HCT116 (cell line): ENCODE results near the gene SLC9C2. TPM values are rescaled to one million over a fixed set of nuclear protein-coding genes. Genes with fewer than 3 reads are reported as not detected.

Experiments
- ATAC-seq: fragments of 200-7000 bp; cut with Tn5 transposase; 2 replicates; pipeline ENCODE4 v1.9.1; 2020; ENCODE audit warnings: mild to moderate bottlenecking, moderate library complexity
- BruUV-seq: library from RNA; stranded (reverse); fragments of 400-500 nt; replicated peaks from 2 replicates; lab custom pipeline; 2021; lab: Mats Ljungman, UMichigan
- CTCF ChIA-PET: fragments of 300-600 bp; sonication (Branson Sonifier 250); formaldehyde crosslinking; loops from one replicate; lab custom pipeline; 2021; ENCODE audit warnings: antibody characterized with exemption; lab: Charles Lee
- POLR2A ChIA-PET: fragments of 300-600, 350-600 bp; sonication (Branson Sonifier 250); formaldehyde crosslinking; loops from one replicate; lab custom pipeline; 2021; ENCODE audit warnings: antibody characterized with exemption; lab: Charles Lee
- RAD21 ChIA-PET, 2 experiments: fragments of 300-600 bp; sonication (Branson Sonifier 250); formaldehyde crosslinking; loops; one replicate each; lab custom pipeline; 2023; ENCODE audit warnings: low total read pairs in 2 of 2; ENCODE audit not compliant: uncharacterized antibody in 2 of 2, unreplicated experiment in 2 of 2, low non-redundant PET in 1 of 2; lab: Charles Lee
- DNase-seq: peaks from one replicate; pipeline ENCODE4 v3.0.0-alpha.2; 2010; ENCODE audit warnings: low read depth, low spot score
- H2AFZ ChIP-seq: fragments of 200-600 bp; shearing (Covaris generic), sonication (generic); 2 replicates; pipeline ENCODE4 v1.6.1; 2017; ENCODE audit warnings: low read depth, mixed run types, mixed read lengths, antibody characterized with exemption, low read length; ENCODE audit not compliant: poor library complexity, severe bottlenecking
- H3K27ac ChIP-seq: 2 replicates; pipeline ENCODE4 v1.5.1; 2012; ENCODE audit warnings: low read depth, low read length
- H3K27me3 ChIP-seq: fragments of 200-600 bp; sonication (generic); 2 replicates; pipeline ENCODE4 v1.6.1; 2016; ENCODE audit warnings: mixed run types, low read length, mixed read lengths; ENCODE audit not compliant: insufficient read depth
- H3K36me3 ChIP-seq, 2 experiments: fragments of 200-500 bp in 1 of 2; fragments of 200-600 bp in 1 of 2; sonication (Bioruptor generic) in 1 of 2; sonication (generic) in 1 of 2; 2 replicates each; pipeline versions ENCODE4 v1.5.1 to v1.6.1; 2014 to 2016; ENCODE audit warnings: low read length in 2 of 2, inconsistent platforms in 1 of 2, mixed read lengths in 1 of 2, mixed run types in 1 of 2; ENCODE audit not compliant: insufficient read depth in 2 of 2, control insufficient read depth in 1 of 2
- H3K4me1 ChIP-seq, 2 experiments: fragments of 200-600 bp in 1 of 2; sonication (generic) in 1 of 2; 2 replicates each; pipeline versions ENCODE4 v1.5.1 to v1.6.1; 2012 to 2017; ENCODE audit warnings: low read length in 2 of 2, inconsistent platforms in 1 of 2, mild to moderate bottlenecking in 1 of 2, mixed read lengths in 1 of 2, mixed run types in 1 of 2, moderate library complexity in 1 of 2; ENCODE audit not compliant: insufficient read depth in 2 of 2, control insufficient read depth in 1 of 2
- H3K4me2 ChIP-seq: fragments of 200-600 bp; sonication (generic); 2 replicates; pipeline ENCODE4 v1.6.1; 2017; ENCODE audit warnings: mixed run types, low read length, mixed read lengths
- H3K4me3 ChIP-seq, 2 experiments: fragments of 200-600 bp in 1 of 2; sonication (generic) in 1 of 2; replicated peaks in 1 of 2; 2 replicates each; pipeline ENCODE4 v1.5.1; 2011 to 2016; ENCODE audit warnings: low read length in 2 of 2, control low read depth in 1 of 2, low read depth in 1 of 2, mild to moderate bottlenecking in 1 of 2, mixed read lengths in 1 of 2, mixed run types in 1 of 2
- H3K79me2 ChIP-seq: fragments of 200-600 bp; sonication (generic); 2 replicates; pipeline ENCODE4 v1.6.1; 2017; ENCODE audit warnings: mild to moderate bottlenecking, mixed run types, low read length, moderate library complexity, mixed read lengths; ENCODE audit not compliant: insufficient read depth
- H3K9ac ChIP-seq: fragments of 200-600 bp; sonication (generic); 2 replicates; pipeline ENCODE4 v1.6.1; 2016; ENCODE audit warnings: low read length, mixed read lengths
- H3K9me2 ChIP-seq: fragments of 200-600 bp; sonication (generic), shearing (Covaris generic); 2 replicates; pipeline ENCODE4 v1.6.1; 2017; ENCODE audit warnings: mixed run types, mild to moderate bottlenecking, moderate library complexity; ENCODE audit not compliant: insufficient read depth
- H3K9me3 ChIP-seq, 2 experiments: fragments of 200-500 bp in 1 of 2; fragments of 200-600 bp in 1 of 2; sonication (Bioruptor generic) in 1 of 2; sonication (generic) in 1 of 2; 2 replicates each; pipeline ENCODE4 v1.6.1; 2014 to 2017; ENCODE audit warnings: low read length in 2 of 2, mixed read lengths in 2 of 2, inconsistent platforms in 1 of 2, low read depth in 1 of 2, mild to moderate bottlenecking in 1 of 2, mixed run types in 1 of 2, moderate library complexity in 1 of 2; ENCODE audit not compliant: control insufficient read depth in 1 of 2, insufficient read depth in 1 of 2
- H4K20me1 ChIP-seq: fragments of 200-600 bp; sonication (generic), shearing (Covaris generic); 2 replicates; pipeline ENCODE4 v1.6.1; 2017; ENCODE audit warnings: mixed run types, mild to moderate bottlenecking, moderate library complexity; ENCODE audit not compliant: insufficient read depth
- EGR1 ChIP-seq: IDR thresholded peaks from 2 replicates; pipeline ENCODE4 v1.6.1; 2012; ENCODE audit warnings: low read depth
- ELF1 ChIP-seq: IDR thresholded peaks from 2 replicates; pipeline ENCODE4 v1.6.1; 2012; ENCODE audit warnings: low read depth, borderline replicate concordance
- EZH2phosphoT487 ChIP-seq: fragments of 200-600 bp; IDR thresholded peaks from 2 replicates; pipeline ENCODE4 v1.6.1; 2018; ENCODE audit warnings: antibody characterized with exemption, borderline replicate concordance
- JUND ChIP-seq: IDR thresholded peaks from 2 replicates; pipeline ENCODE4 v1.6.1; 2012
- POLR2A ChIP-seq: IDR thresholded peaks from 2 replicates; pipeline ENCODE4 v1.7.0; 2011; ENCODE audit warnings: borderline replicate concordance; ENCODE audit not compliant: insufficient read depth, insufficient read length; ENCODE audit errors: extremely low read depth
- POLR2AphosphoS5 ChIP-seq: IDR thresholded peaks from 2 replicates; pipeline ENCODE4 v1.6.1; 2011; ENCODE audit warnings: mild to moderate bottlenecking, low read depth, low read length, moderate library complexity
- RAD21 ChIP-seq: IDR thresholded peaks from 2 replicates; pipeline ENCODE4 v1.6.1; 2012; ENCODE audit warnings: low read depth, mild to moderate bottlenecking
- SP1 ChIP-seq: IDR thresholded peaks from 2 replicates; pipeline ENCODE4 v1.6.1; 2012; ENCODE audit warnings: low read depth
- SRF ChIP-seq: IDR thresholded peaks from 2 replicates; pipeline ENCODE4 v1.6.1; 2012; ENCODE audit warnings: low read depth
- TCF7L2 ChIP-seq: IDR thresholded peaks from 2 replicates; pipeline ENCODE4 v1.7.0; 2011; ENCODE audit warnings: borderline replicate concordance, inconsistent platforms; ENCODE audit not compliant: insufficient read depth, insufficient read length; ENCODE audit errors: extremely low read depth
- YY1 ChIP-seq: IDR thresholded peaks from 2 replicates; pipeline ENCODE4 v1.6.1; 2011; ENCODE audit warnings: low read length, low read depth, moderate library complexity, mild to moderate bottlenecking; ENCODE audit not compliant: insufficient replicate concordance; ENCODE audit errors: extremely low read depth
- ZBTB33 ChIP-seq: IDR thresholded peaks from 2 replicates; pipeline ENCODE4 v1.6.1; 2011; ENCODE audit warnings: mild to moderate bottlenecking, low read length, moderate library complexity; ENCODE audit not compliant: insufficient replicate concordance; ENCODE audit errors: extremely low read depth
- ZFX ChIP-seq: fragments of 450-650 bp; IDR thresholded peaks from 2 replicates; pipeline ENCODE4 v1.6.1; 2017
- ZNF274 ChIP-seq: fragments of 200-500 bp; sonication (Bioruptor generic); IDR thresholded peaks from 2 replicates; pipeline ENCODE4 v1.6.1; 2014; ENCODE audit warnings: mild to moderate bottlenecking, low read depth, low read length, inconsistent platforms
- intact Hi-C: fragments of 100-400 bp; cut with micrococcal nuclease; formaldehyde crosslinking; loops from 2 replicates; pipeline ENCODE4 v1.10.0; 2022
- total RNA-seq: library from RNA; stranded (reverse); gene quantifications from one replicate; pipeline ENCODE4 v1.2.1, GENCODE V29; 2021; ENCODE audit not compliant: unreplicated experiment
- TF ChIP-seq, protein P1 (sequence below), 3 experiments: fragments of 200-600 bp in 1 of 3; sonication (generic) in 1 of 3; IDR thresholded peaks in 2 of 3; conservative IDR thresholded peaks in 1 of 3; 2 replicates each; pipeline ENCODE4 v1.5.1; 2012 to 2017; ENCODE audit warnings: low read depth in 2 of 3, low read length in 2 of 3, antibody characterized with exemption in 1 of 3, borderline replicate concordance in 1 of 3, control low read depth in 1 of 3, mild to moderate bottlenecking in 1 of 3, mixed read lengths in 1 of 3, mixed run types in 1 of 3, moderate library complexity in 1 of 3; ENCODE audit not compliant: insufficient read depth in 1 of 3
- TF ChIP-seq, protein P2 (sequence below): IDR thresholded peaks from 2 replicates; pipeline ENCODE4 v1.6.1; 2012

SLC9C2 gene
- total RNA-seq, 1 experiment from 2014 or later, result not detected

GRCh38 chr1:173523329-173523728 is 79.5 kb downstream of the SLC9C2 start:
- Histone ChIP-seq H4K20me1 (no peaks in the 10 kb centered on the region), H3K79me2 (no peaks in the 10 kb centered on the region), H3K4me3 (no peak overlapping the region), H3K27me3 (no peaks in the 10 kb centered on the region), H2AFZ (no peak overlapping the region), H3K4me1 (no peaks in the 10 kb centered on the region), H3K36me3 (no peaks in the 10 kb centered on the region), H3K9me3 (no peaks in the 10 kb centered on the region), H3K4me2 (no peak overlapping the region), H3K9ac (no peak overlapping the region), H3K9me2 (no peaks in the 10 kb centered on the region), H3K27ac (no peak overlapping the region)
- ChIA-PET RAD21 (no interaction called here), POLR2A (no interaction called here), CTCF (no interaction called here)
- TF ChIP-seq EZH2phosphoT487 (no peak), ZBTB33 (no peak), SP1 (no peak), ZNF274 (no peak), SRF (no peak), POLR2A (no peak), JUND (no peak), EGR1 (no peak), POLR2AphosphoS5 (no peak), TCF7L2 (no peak), RAD21 (no peak), YY1 (no peak), ZFX (no peak), ELF1 (no peak)
- TF ChIP-seq, protein P1, sequence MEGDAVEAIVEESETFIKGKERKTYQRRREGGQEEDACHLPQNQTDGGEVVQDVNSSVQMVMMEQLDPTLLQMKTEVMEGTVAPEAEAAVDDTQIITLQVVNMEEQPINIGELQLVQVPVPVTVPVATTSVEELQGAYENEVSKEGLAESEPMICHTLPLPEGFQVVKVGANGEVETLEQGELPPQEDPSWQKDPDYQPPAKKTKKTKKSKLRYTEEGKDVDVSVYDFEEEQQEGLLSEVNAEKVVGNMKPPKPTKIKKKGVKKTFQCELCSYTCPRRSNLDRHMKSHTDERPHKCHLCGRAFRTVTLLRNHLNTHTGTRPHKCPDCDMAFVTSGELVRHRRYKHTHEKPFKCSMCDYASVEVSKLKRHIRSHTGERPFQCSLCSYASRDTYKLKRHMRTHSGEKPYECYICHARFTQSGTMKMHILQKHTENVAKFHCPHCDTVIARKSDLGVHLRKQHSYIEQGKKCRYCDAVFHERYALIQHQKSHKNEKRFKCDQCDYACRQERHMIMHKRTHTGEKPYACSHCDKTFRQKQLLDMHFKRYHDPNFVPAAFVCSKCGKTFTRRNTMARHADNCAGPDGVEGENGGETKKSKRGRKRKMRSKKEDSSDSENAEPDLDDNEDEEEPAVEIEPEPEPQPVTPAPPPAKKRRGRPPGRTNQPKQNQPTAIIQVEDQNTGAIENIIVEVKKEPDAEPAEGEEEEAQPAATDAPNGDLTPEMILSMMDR (IDR thresholded peaks at IDR 0.05 in 2 of 3, conservative IDR thresholded peaks at IDR 0.05 in 1 of 3; ENCODE audit: borderline replicate concordance in 1 of 3, insufficient read depth in 1 of 3, low read depth in 2 of 3, low read length in 2 of 3), result no peak
- TF ChIP-seq, protein P2, sequence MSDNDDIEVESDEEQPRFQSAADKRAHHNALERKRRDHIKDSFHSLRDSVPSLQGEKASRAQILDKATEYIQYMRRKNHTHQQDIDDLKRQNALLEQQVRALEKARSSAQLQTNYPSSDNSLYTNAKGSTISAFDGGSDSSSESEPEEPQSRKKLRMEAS, result no peak
- ATAC-seq (no peak), DNase-seq (no peak)
- intact Hi-C loops, result no loop called here
- BruUV-seq, result no TSS peak
